K562 (cell line): ENCODE results near the gene KIRREL1.

Experiments used
- MYC ChIP-seq, 2 experiments: fragments of 250-450 bp in 1 of 2; sonication (Bioruptor Pico) in 1 of 2; IDR thresholded peaks; 2 replicates each; pipeline versions ENCODE4 v1.5.1 to v1.6.1; 2012 to 2021; ENCODE audit warnings: low read depth in 2 of 2, borderline replicate concordance in 1 of 2, improper control_type of control experiment in 1 of 2, low read length in 1 of 2, mild to moderate bottlenecking in 1 of 2, moderate library complexity in 1 of 2
- NRF1 ChIP-seq, 2 experiments: fragments of 450-650 bp; IDR thresholded peaks in 1 of 2; conservative IDR thresholded peaks in 1 of 2; 2 replicates each; pipeline ENCODE4 v1.6.1; 2014; ENCODE audit warnings: mild to moderate bottlenecking in 2 of 2

GRCh38 chr1:158045639-158046038 lies 52.2 kb downstream of the KIRREL1 start:
- no peak for TF ChIP-seq NRF1 (conservative IDR thresholded peaks at IDR 0.05 in 1 of 2, IDR thresholded peaks at IDR 0.05 in 1 of 2)
- no peak for TF ChIP-seq MYC (IDR thresholded peaks at IDR 0.05; ENCODE audit: low read depth, low read length)
- TF ChIP-seq MYC (CRISPR knock-in tag; IDR thresholded peaks at IDR 0.05; ENCODE audit: borderline replicate concordance, low read depth) = no peak
